ENCODE data around the gene RBM8A.

RBM8A gene

DNA sequence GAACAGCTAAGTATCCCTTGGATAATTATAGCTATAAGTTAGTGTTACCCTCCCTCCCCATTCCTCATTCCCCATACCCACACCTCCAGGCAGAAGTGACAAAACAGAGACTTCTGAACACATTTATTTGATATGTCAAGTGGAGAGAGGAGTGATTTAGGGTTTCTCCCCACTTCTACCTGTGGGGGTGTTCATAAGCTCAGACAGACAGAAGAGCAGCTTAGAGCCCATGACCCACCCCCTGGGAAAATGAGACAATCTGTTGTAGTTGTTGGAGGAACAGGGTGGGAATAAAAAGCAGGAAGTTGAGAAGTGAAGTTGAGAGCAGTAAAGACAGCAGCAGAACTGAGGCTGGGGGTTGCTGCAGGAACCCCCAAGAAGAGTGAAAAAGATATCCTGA is 32.0 kb upstream of the RBM8A start:
- Histone ChIP-seq H3K27me3 (peaks cover 47% of the 10 kb centered on the region), H3K4me1 (ENCODE audit: control insufficient read depth in 1 of 2, insufficient read depth in 1 of 2, low read depth in 1 of 2, low read length in 1 of 2) (peaks cover 74 to 84% of the 10 kb centered on the region in 2 experiments), H3K9me3 (no peaks in the 10 kb centered on the region), H3K36me3 (no peaks in the 10 kb centered on the region), H3K4me3 (ENCODE audit: low read depth in 1 of 2, low read length in 1 of 2) (no peak overlapping the region), H3K27ac (no peak overlapping the region)
- TF ChIP-seq, protein P1, sequence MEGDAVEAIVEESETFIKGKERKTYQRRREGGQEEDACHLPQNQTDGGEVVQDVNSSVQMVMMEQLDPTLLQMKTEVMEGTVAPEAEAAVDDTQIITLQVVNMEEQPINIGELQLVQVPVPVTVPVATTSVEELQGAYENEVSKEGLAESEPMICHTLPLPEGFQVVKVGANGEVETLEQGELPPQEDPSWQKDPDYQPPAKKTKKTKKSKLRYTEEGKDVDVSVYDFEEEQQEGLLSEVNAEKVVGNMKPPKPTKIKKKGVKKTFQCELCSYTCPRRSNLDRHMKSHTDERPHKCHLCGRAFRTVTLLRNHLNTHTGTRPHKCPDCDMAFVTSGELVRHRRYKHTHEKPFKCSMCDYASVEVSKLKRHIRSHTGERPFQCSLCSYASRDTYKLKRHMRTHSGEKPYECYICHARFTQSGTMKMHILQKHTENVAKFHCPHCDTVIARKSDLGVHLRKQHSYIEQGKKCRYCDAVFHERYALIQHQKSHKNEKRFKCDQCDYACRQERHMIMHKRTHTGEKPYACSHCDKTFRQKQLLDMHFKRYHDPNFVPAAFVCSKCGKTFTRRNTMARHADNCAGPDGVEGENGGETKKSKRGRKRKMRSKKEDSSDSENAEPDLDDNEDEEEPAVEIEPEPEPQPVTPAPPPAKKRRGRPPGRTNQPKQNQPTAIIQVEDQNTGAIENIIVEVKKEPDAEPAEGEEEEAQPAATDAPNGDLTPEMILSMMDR (IDR thresholded peaks at IDR 0.05) = no peak

DNA sequence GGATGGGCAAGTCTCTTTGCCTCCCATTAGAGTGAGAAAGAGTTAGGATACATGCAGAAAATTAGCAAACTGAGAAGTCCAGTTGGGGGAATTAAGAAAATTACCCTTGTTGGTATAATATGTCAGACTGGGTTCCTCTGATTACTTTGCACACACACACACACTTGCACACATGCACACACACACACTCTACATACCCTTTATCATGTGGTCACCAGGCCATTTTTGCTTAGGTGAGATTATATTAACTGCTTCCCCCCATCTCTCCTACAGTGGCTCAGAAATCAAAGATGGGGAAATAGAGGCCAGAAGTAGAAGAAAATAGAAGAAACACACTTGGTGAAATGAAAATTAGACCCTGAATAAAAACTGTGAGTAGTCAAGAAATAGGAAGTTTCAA is 31.4 kb upstream of the RBM8A start:
- H3K27me3 ChIP-seq = peaks cover 47% of the 10 kb centered on the region
- no peaks in the 10 kb centered on the region for H3K9me3 ChIP-seq
- H3K36me3 ChIP-seq = no peaks in the 10 kb centered on the region
- no peak overlapping the region for H3K27ac ChIP-seq
- no peak overlapping the region for H3K4me3 ChIP-seq (ENCODE audit: low read depth in 1 of 2, low read length in 1 of 2)
- TF ChIP-seq, protein P1 (IDR thresholded peaks at IDR 0.05) = no peak
- H3K4me1 ChIP-seq (ENCODE audit: control insufficient read depth in 1 of 2, insufficient read depth in 1 of 2, low read depth in 1 of 2, low read length in 1 of 2) = peaks cover 68 to 79% of the 10 kb centered on the region in 2 experiments

DNA sequence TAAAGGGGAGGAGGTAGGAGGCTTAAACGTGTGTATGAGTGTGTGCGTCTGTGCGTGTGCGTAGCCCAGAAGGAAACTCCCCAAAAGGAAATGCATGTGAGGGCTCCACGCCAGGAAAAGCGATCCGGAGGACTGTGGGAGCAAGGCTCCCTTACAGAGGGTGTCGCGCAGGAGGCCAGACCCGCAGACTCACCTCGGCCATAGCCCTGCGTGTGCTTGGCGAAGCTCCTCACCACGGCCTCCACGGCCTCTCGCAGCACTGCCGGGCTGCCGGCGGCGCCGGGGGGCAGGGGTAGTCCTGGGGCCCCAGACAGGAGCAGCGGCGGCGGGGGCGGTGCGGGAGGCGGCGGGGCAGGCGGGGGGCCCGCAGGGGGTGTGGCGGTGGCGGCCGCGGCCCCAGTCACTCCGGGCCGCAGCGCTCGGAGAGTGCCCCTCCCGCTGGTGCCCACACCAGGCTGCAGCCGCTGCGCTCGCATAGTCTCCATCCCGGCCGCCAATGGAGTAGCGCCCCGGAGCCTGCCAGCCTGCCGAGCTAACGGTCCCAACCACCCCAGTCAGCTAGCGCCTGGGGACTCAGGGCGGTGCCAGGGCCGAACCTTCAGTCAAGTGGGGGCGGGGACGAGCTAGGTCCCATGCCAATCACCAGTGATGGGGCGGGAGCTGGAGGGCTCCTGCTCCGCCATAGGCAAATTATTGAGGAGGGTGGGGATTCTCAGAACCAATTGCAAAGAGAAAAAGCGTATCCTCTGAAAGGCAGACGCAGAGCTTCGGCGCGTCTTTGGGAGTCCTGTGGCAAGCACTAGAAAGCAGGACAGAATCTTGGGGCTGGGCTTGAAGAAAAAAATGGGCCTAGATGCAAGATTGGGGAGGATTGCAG is 30.4 kb upstream of the RBM8A start, which contains the start of gene LIX1L:
Gene LIX1L (minus strand): TSS at position 575 of the 877 bp plus-strand sequence. CDS start 90 bp downstream, at position 485.
- Histone ChIP-seq H3K9me3 (no peaks in the 10 kb centered on the region), H3K4me1 (ENCODE audit: control insufficient read depth in 1 of 2, insufficient read depth in 1 of 2, low read depth in 1 of 2, low read length in 1 of 2) (peaks cover 58 to 68% of the 10 kb centered on the region in 2 experiments), H3K36me3 (no peaks in the 10 kb centered on the region), H3K4me3 (ENCODE audit: low read depth in 1 of 2, low read length in 1 of 2) (peak within 1 kb of the TSS; percentile 72 to 74), H3K27ac (peak within 1 kb of the TSS; percentile 79), H3K27me3 (peaks cover 37% of the 10 kb centered on the region)
- TF ChIP-seq, protein P1 (IDR thresholded peaks at IDR 0.05) = no peak

DNA sequence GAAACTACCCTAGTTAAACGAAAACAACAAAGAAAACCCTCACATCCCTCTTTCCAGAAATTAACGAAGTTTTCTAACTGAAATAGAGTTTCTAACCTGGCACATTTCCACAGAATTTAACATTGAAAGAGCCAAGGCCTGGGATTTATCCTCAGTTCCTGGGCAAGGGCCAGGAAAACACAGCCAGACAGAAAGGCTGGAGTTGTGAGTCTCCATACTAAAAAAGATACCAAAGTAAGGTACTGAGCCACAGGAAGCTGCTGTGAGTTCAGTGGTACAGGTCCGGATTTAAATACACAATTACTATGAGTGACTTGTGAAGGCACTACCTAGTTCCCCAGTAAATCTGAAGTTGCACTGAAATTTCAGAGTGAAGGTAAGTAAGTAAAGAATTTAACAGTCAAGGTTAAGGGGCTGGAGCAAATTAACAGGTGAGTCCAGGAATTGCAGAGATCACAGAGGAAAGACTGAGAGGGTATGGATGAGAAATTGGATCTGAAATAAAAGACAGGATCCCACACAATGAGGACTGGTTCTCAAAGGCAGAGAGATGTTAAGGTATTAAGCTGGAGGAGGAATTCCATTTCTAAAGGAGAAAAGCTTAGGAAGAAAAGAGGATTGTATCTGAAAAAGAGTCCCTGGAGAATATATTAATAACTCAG is 29.6 kb upstream of the RBM8A start:
- Histone ChIP-seq H3K4me1 (ENCODE audit: control insufficient read depth in 1 of 2, insufficient read depth in 1 of 2, low read depth in 1 of 2, low read length in 1 of 2) (peaks cover 52 to 60% of the 10 kb centered on the region in 2 experiments), H3K27me3 (peaks cover 29% of the 10 kb centered on the region), H3K27ac (peak overlapping the region; percentile 79), H3K36me3 (no peaks in the 10 kb centered on the region), H3K4me3 (ENCODE audit: low read depth in 1 of 2, low read length in 1 of 2) (peak overlapping the region; percentile 72 to 74), H3K9me3 (no peaks in the 10 kb centered on the region)
- TF ChIP-seq, protein P1 (IDR thresholded peaks at IDR 0.05) = no peak

DNA sequence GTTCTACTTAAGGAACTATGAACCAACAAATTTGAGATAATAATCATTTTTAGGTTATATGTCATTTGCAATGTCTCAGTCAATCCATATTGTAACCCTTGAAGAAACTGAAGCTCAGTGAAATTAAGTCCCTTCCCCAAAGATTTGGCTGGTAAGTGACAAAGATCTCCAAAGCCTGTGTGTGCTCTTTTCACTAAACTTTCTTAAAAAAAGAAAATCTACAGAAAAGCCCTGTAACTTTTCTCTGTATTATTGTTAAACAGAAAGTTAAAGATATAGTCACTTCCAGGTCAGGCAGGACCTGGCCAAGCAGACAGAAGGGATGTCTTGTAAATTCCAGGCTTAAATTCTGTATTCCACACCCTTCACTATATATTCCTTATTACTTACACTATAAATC is 29.1 kb upstream of the RBM8A start:
- Histone ChIP-seq H3K36me3 (no peaks in the 10 kb centered on the region), H3K4me3 (ENCODE audit: low read depth in 1 of 2, low read length in 1 of 2) (peak overlapping the region in 1 of 2 experiments; percentile 72), H3K9me3 (no peaks in the 10 kb centered on the region), H3K27me3 (peaks cover 24% of the 10 kb centered on the region), H3K27ac (no peak overlapping the region), H3K4me1 (ENCODE audit: control insufficient read depth in 1 of 2, insufficient read depth in 1 of 2, low read depth in 1 of 2, low read length in 1 of 2) (peaks cover 46 to 55% of the 10 kb centered on the region in 2 experiments)
- TF ChIP-seq, protein P1 (IDR thresholded peaks at IDR 0.05) = no peak

All from neutrophil (primary cell).